Mesodermal cell (in vitro differentiated cells): Measurements from ENCODE around the gene AURKA.
A peak's percentile ranks its signal among the peaks of the same experiment; 100 is the strongest.

Experiments used
- H3K27ac ChIP-seq: 2 replicates; pipeline ENCODE4 v1.7.0; 2013; ENCODE audit warnings: mild to moderate bottlenecking, low read depth, low read length, moderate library complexity; ENCODE audit not compliant: severe bottlenecking
- H3K36me3 ChIP-seq: 2 replicates; pipeline ENCODE4 v1.7.1; 2013; ENCODE audit warnings: mild to moderate bottlenecking, low read length, moderate library complexity; ENCODE audit not compliant: control insufficient read depth, insufficient read depth
- H3K4me1 ChIP-seq: one replicate; pipeline ENCODE4 v1.7.1; 2013; ENCODE audit warnings: mild to moderate bottlenecking, low read length; ENCODE audit not compliant: insufficient read depth, control insufficient read depth, poor library complexity, severe bottlenecking
- H3K4me3 ChIP-seq: 2 replicates; pipeline ENCODE4 v1.7.0; 2013; ENCODE audit warnings: low read length, control low read depth, mild to moderate bottlenecking; ENCODE audit not compliant: insufficient read depth, poor library complexity, severe bottlenecking; ENCODE audit errors: extremely low read depth
- H3K9me3 ChIP-seq: 2 replicates; pipeline ENCODE4 v1.7.1; 2013; ENCODE audit warnings: mild to moderate bottlenecking, low read length, moderate library complexity; ENCODE audit not compliant: control insufficient read depth
- WGBS, 2 experiments: methylation state at CpG; one replicate each; pipeline ENCODE4 v1.1.5; 2013; ENCODE audit warnings: missing lambda C conversion rate in 2 of 2; ENCODE audit not compliant: insufficient coverage in 2 of 2; 5-methylcytosine and 5-hydroxymethylcytosine counted together

AURKA gene

DNA sequence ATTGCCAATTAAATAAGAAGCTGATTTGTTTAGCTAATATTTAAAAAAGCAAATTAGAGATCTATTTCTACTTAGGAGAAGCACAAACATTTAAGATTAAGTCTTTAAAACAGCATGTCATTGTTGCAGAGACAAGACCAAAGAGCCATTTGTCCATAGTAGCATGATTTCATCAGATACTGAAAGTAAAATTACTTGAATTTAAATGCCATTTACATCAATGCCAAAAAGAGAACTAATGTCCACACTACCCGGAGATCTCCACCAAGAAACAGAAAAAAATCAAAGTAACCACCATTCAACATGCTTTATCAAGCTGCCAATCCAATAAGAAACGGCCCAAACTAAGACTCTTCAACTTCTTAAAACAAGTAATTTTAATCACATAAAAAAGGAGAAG is 15.7 kb downstream of the AURKA start:
- Histone ChIP-seq H3K4me3 (no peak overlapping the region), H3K4me1 (peaks cover 2% of the 10 kb centered on the region), H3K27ac (no peak overlapping the region), H3K9me3 (no peaks in the 10 kb centered on the region), H3K36me3 (peaks cover 90% of the 10 kb centered on the region)
- WGBS, 2 experiments = 83% methylated on average over 2 of the region's 2 CpGs; no CpG with 5 or more reads in 1 of the 2 experiments

DNA sequence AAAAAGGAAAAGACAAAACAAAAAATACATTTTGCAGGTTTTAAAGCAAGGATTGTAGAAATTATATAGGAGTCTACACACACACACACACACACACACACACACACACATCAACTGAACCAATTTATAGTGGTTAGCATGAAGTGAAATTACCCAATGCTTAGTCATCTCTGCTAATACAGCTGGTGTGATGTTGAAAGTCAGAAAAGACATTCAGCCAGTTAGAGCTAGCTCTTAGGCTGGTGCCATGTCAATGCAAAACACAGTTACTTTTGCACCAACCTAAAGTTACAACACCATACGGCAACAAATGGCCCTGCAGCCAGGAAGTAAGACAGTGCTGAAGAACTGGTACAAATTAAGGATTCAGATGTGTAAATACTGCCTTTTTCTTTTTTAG is 18.1 kb downstream of the AURKA start:
- WGBS, 2 experiments = 100% methylated on average over 1 of the region's 1 CpG; no CpG with 5 or more reads in 1 of the 2 experiments
- Histone ChIP-seq H3K4me3 (no peak overlapping the region), H3K36me3 (peaks cover 96% of the 10 kb centered on the region), H3K4me1 (peaks cover 2% of the 10 kb centered on the region), H3K9me3 (no peaks in the 10 kb centered on the region), H3K27ac (no peak overlapping the region)

DNA sequence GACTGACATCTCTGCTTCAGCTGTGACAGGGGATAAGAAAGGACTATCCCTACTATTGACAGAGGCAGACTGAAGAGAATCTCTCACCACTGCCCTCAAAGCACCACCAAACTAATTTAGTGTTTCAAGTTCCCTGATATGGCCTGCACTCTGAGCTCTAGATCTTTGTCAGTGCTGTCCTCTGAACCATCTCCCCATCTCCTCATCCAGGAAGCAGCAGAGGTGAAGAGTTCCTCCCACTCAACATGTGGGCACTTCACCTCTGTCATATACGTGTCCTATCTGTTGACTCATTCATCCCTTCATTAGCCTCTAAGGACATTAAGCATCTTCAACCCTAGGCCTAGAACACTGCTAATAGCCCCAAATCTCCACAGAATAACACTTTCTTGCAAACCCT is 19.2 kb downstream of the AURKA start:
- Histone ChIP-seq H3K9me3 (no peaks in the 10 kb centered on the region), H3K4me3 (no peak overlapping the region), H3K27ac (no peak overlapping the region), H3K4me1 (peaks cover 2% of the 10 kb centered on the region), H3K36me3 (peaks cover 92% of the 10 kb centered on the region)
- WGBS, 2 experiments = 90 to 100% methylated on average over 1 of the region's 1 CpG

DNA sequence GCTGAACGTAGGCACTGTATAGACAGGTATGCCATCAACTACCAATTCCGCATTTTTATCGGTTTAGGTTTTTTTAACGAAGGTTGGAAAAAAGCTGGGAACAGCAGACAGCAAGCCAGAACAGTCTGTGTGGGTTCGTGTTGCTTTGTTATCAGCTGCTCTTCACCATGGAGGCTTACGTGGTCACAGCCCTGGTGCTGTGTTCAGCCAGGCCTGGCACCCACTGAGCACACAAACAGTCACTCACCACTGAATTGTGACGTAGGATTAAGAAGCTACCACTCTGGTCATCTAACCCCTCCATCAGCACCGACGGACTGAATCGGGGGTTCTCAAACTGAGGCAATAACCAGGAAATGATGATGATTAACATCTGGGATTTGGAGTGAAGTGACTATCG is 20.0 kb downstream of the AURKA start:
- Histone ChIP-seq H3K9me3 (no peaks in the 10 kb centered on the region), H3K4me3 (no peak overlapping the region), H3K27ac (no peak overlapping the region), H3K4me1 (peaks cover 1% of the 10 kb centered on the region), H3K36me3 (peaks cover 91% of the 10 kb centered on the region)
- 96 to 99% methylated on average over 6 to 9 of the region's 11 CpGs for WGBS, 2 experiments

DNA sequence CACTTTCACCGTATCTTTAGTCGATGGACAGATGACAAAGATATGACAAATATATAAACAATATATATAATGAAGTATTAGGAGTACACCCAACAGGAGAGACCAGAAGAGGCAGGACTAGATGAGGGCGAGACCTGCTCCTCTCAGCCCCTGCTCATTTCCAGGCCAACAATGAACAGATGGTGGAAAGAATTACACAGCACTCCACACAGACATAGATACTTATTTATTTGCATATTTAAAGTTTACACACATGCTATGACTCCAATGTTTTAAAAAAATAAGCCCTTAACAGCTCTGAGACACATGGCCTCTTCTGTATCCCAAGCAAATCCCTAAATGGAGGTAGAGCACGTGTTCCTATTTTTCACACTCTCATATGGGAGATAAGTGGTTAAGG is 22.8 kb downstream of the AURKA start:
- H3K36me3 ChIP-seq = peaks cover 88% of the 10 kb centered on the region

DNA sequence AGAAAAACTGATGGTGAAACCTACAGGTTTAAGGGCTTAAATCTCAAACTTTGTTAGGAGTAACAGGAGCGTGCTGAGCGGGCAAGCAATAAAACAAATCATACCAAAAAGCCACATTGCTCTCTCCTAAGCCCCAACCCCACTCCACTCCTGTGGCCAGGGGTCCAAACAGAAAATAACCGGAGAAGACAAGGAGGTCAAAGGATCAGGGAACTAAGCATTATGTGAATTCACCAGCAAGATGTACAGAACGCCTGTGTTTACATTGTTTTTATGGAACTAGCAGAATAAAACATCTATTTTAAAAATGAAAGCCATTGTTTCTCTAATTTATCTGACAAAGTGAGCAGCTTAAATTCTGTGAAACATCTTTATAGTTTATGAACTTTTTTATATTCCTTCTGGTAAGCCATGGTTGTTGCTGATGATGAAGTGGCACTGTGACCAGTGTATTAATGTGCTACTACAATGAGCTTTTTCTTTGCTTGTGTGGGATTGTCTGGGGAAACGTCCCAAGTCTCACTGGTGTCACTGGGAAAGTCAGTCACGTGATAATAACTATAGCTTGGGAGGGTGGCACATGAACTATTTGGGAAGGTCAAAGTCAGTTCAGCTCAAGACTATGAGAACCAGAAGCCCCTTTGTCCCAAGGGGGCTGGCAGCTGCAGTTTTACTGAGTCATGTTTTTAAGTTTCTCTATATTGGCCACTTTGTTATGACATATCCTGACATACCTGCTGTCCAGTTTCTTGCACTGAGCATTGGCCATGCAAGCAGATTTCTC is 23.5 kb downstream of the AURKA start:
- H3K27ac ChIP-seq = no peak overlapping the region
- no peaks in the 10 kb centered on the region for H3K9me3 ChIP-seq
- no peaks in the 10 kb centered on the region for H3K4me1 ChIP-seq
- no peak overlapping the region for H3K4me3 ChIP-seq
- peaks cover 86% of the 10 kb centered on the region for H3K36me3 ChIP-seq
- 100% methylated on average over 1 to 3 of the region's 6 CpGs for WGBS, 2 experiments

More for the DNA sequence above, 22.8 kb downstream of the AURKA start:
- H3K27ac ChIP-seq = no peak overlapping the region
- WGBS, 2 experiments = 100% methylated on average over 1 of the region's 4 CpGs; no CpG with 5 or more reads in 1 of the 2 experiments
- H3K4me3 ChIP-seq = no peak overlapping the region
- no peaks in the 10 kb centered on the region for H3K4me1 ChIP-seq
- H3K9me3 ChIP-seq = no peaks in the 10 kb centered on the region

DNA sequence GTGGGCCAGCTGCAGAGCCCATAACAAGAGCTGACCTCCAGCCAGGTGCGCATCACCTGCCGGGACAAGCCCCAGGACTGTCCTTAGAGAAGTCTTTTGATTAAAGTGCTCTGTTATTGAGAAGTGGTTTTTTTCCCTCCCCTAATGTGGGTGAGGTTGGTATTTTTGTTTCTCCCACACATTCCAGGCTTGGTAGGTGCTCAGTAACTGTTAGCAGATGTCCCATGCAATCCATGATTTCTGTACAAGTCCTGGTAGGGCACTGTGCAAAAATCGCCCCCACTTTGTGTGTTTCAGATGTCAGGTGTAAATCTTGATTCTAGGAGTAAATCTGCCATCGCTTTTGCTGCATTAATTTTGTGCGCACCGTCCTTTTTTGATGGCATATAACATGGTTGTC is 28.5 kb downstream of the AURKA start:
- Histone ChIP-seq H3K9me3 (no peaks in the 10 kb centered on the region), H3K4me3 (no peak overlapping the region), H3K27ac (no peak overlapping the region), H3K4me1 (peaks cover 12% of the 10 kb centered on the region), H3K36me3 (peaks cover 65% of the 10 kb centered on the region)
- 95 to 98% methylated on average over 4 to 6 of the region's 6 CpGs for WGBS, 2 experiments

DNA sequence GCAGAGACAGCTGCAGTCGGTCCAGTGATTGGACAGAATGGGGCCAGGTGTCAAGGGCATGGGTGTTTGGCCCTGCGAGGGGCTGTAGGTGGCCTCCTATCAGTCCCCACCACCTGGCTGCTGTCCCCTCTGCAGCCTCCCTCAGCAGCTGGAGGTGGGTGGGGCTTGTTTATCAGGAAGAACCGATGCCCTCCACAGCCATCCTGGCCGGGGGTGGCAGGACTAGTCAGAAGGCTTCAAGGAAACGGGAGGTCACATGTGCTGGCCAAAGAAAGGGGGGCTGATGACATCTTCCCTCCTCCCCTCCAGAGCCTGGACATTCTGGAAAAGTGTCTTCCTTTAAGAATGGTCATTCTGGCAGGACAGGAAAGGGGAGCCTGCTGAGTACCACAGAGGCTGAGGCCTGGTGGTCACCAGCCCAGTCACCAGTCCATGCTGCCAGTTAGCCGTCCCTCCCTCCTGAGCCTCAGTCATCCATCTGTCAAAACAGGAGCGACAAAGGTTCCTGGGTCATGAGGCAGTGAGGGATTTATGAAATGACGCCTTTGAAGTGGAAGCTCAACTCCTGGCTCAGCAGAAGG is 29.1 kb downstream of the AURKA start:
- Histone ChIP-seq H3K9me3 (no peaks in the 10 kb centered on the region), H3K4me3 (no peak overlapping the region), H3K36me3 (peaks cover 61% of the 10 kb centered on the region), H3K4me1 (peaks cover 12% of the 10 kb centered on the region), H3K27ac (no peak overlapping the region)
- WGBS, 2 experiments = 83 to 96% methylated on average over 3 to 4 of the region's 8 CpGs

DNA sequence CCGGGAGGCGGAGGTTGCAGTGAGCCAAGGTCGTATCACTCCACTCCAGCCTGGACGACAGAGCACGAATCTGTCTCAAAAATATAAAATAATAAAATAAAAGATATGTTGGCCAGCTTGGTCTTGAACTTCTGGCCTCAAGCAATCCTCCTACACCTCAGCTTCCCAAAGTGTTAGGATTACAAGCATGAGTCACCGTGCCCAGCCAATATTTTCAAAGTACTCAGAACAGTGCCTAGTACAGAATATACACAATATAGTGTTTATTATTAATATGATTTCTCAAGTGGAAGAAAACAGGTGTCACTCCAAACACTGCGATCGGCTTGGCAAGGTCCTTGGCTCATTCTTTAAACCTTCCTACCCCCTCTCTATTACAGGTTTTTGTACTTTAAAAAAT is 30.1 kb downstream of the AURKA start:
- no peak overlapping the region for H3K27ac ChIP-seq
- 100% methylated on average over 2 to 3 of the region's 8 CpGs for WGBS, 2 experiments

DNA sequence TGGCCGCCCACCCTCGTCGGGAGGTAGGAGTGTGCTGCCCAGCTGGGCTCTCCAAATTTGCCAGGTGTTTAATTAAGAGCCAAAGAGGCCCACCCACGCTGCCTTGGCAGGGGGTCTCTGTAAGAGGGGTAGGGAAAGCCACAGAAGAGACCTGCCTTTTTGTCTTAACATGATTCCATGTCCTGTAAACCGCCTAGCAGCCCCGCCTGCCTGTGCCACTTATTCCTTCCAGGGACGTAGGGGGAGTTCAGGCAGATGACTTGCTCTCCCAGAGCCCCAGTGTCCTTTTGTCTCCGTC is 31.2 kb downstream of the AURKA start:
- H3K36me3 ChIP-seq = peaks cover 42% of the 10 kb centered on the region
- H3K4me3 ChIP-seq = peak overlapping the region; percentile 84
- no peak overlapping the region for H3K27ac ChIP-seq
- H3K9me3 ChIP-seq = no peaks in the 10 kb centered on the region
- peaks cover 12% of the 10 kb centered on the region for H3K4me1 ChIP-seq
- WGBS, 2 experiments = 71 to 81% methylated on average over 5 to 8 of the region's 8 CpGs

More for the DNA sequence above, 30.1 kb downstream of the AURKA start:
- Histone ChIP-seq H3K4me1 (peaks cover 12% of the 10 kb centered on the region), H3K36me3 (peaks cover 52% of the 10 kb centered on the region), H3K4me3 (no peak overlapping the region), H3K9me3 (no peaks in the 10 kb centered on the region)
